Progenitor cell of endocrine pancreas (in vitro differentiated cells): ENCODE results near the gene PPFIBP1. TPM values are rescaled to one million over a fixed set of nuclear protein-coding genes. Genes with fewer than 3 reads are reported as not detected.
"Not testable (repeated sequence)": the region's sequence is repeated elsewhere in the genome, so short reads cannot be mapped to it uniquely, and the experiment has no call there.

Experiments
- DNase-seq: peaks from one replicate; pipeline ENCODE4 v3.0.0; 2021; ENCODE audit warnings: low spot score; ENCODE audit not compliant: unreplicated experiment
- H3K27ac Mint-ChIP-seq: 2 replicates; pipeline ENCODE4 v1.8.0; 2021; ENCODE audit warnings: mild to moderate bottlenecking, moderate library complexity, mixed read lengths
- H3K27me3 Mint-ChIP-seq: 2 replicates; pipeline ENCODE4 v1.8.0; 2021; ENCODE audit warnings: mixed read lengths
- H3K36me3 Mint-ChIP-seq: 2 replicates; pipeline ENCODE4 v1.8.0; 2022; ENCODE audit warnings: mixed read lengths; ENCODE audit not compliant: insufficient read depth
- H3K4me1 Mint-ChIP-seq: 2 replicates; pipeline ENCODE4 v1.8.0; 2021; ENCODE audit warnings: low read depth, mixed read lengths
- H3K4me3 Mint-ChIP-seq: 2 replicates; pipeline ENCODE4 v1.8.0; 2021; ENCODE audit warnings: low read depth, mild to moderate bottlenecking, moderate library complexity, mixed read lengths
- H3K9me3 Mint-ChIP-seq: 2 replicates; pipeline ENCODE4 v1.8.0; 2021; ENCODE audit warnings: low read depth, mixed read lengths
- total RNA-seq: library from RNA; stranded (reverse); gene quantifications from 2 replicates; pipeline ENCODE4 v1.2.1, GENCODE V29; 2021
- TF ChIP-seq, protein P1 (sequence below): fragments of 200-600 bp; sonication (generic); IDR thresholded peaks from one replicate; pipeline ENCODE4 v1.5.0; 2021; ENCODE audit warnings: antibody characterized with exemption, mild to moderate bottlenecking; ENCODE audit not compliant: unreplicated experiment

Gene PPFIBP1
- total RNA-seq, 1 donor from 2014 or later: 85.4 TPM

DNA sequence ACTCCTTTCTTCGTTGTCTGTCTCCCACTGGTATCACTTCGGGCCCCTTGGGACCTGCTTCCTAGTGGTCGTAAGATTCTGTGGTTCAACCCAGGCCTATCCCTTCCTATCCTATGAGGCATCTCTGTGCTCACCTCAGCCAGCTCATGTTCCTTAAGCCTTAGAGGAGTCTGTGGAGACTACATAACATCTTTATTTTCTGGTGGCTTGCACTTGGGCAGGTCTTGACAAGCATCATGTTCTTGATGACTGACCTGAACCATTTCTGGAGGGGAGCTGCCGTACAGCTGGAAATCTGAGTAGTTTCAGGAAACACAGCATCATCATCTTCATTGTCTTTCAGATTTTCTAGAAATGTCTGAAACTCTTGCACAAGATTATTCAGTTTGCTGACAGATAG, 69.3 kb downstream of the PPFIBP1 start:
- no peak overlapping the region for H3K4me3 Mint-ChIP-seq
- H3K27me3 Mint-ChIP-seq: no peaks in the 10 kb centered on the region
- DNase-seq: no peak
- H3K9me3 Mint-ChIP-seq: peaks cover 7% of the 10 kb centered on the region
- H3K27ac Mint-ChIP-seq: no peak overlapping the region
- TF ChIP-seq, protein P1, sequence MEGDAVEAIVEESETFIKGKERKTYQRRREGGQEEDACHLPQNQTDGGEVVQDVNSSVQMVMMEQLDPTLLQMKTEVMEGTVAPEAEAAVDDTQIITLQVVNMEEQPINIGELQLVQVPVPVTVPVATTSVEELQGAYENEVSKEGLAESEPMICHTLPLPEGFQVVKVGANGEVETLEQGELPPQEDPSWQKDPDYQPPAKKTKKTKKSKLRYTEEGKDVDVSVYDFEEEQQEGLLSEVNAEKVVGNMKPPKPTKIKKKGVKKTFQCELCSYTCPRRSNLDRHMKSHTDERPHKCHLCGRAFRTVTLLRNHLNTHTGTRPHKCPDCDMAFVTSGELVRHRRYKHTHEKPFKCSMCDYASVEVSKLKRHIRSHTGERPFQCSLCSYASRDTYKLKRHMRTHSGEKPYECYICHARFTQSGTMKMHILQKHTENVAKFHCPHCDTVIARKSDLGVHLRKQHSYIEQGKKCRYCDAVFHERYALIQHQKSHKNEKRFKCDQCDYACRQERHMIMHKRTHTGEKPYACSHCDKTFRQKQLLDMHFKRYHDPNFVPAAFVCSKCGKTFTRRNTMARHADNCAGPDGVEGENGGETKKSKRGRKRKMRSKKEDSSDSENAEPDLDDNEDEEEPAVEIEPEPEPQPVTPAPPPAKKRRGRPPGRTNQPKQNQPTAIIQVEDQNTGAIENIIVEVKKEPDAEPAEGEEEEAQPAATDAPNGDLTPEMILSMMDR: no peak
- peaks cover 24% of the 10 kb centered on the region for H3K4me1 Mint-ChIP-seq
- peaks cover 22% of the 10 kb centered on the region for H3K36me3 Mint-ChIP-seq

DNA sequence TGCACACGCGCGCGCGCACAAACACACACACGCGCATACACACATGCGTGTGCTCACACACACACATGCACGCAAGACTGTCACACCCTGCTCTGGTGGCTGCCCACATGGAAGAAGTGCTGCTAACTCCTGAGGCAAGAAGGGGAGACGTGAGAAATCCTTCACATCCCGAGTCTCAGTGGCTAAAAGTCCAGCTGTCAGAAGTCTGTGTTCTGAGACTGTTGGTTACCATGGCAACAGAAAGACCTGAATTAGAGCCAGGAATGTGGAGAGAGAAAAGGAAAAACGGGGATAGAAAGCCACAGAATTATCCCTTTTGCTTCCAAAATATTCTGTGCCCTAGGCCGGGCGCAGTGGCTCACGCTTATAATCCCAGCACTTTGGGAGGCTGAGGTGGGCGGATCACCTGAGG, 71.2 kb downstream of the PPFIBP1 start:
- DNase-seq: no peak
- TF ChIP-seq, protein P1: no peak
- Mint-ChIP-seq H3K27ac (no peak overlapping the region), H3K4me1 (peaks cover 14% of the 10 kb centered on the region), H3K9me3 (peaks cover 9% of the 10 kb centered on the region), H3K4me3 (no peak overlapping the region), H3K36me3 (peaks cover 25% of the 10 kb centered on the region), H3K27me3 (no peaks in the 10 kb centered on the region)

DNA sequence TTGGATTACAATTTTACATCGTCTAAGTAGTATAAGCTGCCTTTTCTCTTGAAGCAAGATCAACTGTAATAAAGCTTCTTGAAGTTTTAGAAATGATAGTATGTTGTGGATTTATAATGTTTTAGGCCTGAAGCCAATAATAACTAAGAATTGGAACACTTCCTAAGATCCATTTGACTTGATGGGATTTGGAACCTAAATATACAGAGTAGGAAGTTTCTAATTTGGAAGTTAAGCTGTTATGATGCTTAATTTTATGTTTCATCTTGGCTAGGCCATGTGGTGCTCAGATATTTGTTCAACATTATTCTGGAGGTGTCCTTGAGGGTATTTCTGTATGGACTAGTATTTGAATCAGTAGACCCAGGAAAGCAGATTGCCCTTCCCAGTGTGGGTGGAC, 74.9 kb downstream of the PPFIBP1 start:
- H3K9me3 Mint-ChIP-seq: peaks cover 13% of the 10 kb centered on the region
- not testable (repeated sequence) for H3K4me3 Mint-ChIP-seq, DNase-seq, H3K4me1 Mint-ChIP-seq, H3K27me3 Mint-ChIP-seq, H3K27ac Mint-ChIP-seq
- H3K36me3 Mint-ChIP-seq: peaks cover 16% of the 10 kb centered on the region

DNA sequence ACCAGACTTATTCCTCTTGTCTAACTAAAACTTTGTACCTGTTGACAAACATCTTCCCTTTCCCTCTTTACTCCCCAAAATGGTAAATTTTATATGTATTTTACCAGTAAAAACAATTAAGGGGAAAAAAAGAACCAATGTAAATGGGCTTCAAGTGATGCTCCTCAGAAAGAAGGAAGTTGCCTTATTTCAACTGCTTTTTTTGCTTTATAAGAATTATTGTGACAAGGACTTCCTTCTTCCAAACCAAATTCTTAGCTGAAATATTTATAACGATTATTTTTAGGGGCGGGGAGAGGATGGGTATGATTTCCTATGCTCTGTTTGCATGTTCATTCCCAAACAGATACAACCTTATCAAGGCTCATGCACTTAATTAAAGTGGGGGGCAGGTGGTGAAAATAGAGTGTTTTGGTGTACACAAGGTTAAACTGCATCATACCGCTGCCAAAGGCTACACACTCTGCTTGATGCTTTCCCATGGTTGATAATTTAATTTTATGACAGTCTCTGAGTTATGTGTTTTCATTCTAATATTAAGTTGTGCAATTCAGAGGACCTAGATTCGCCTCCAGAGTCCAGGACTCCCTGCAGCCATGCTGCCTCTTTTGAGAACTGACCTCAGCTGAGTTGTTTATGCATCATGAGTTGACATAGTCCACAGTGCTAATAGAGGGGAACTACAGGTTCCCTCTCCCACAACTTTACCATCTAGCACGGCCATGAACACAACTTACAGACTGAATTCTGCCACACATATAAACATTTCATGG, 77.2 kb downstream of the PPFIBP1 start:
- H3K27ac Mint-ChIP-seq, H3K27me3 Mint-ChIP-seq, H3K4me1 Mint-ChIP-seq, H3K4me3 Mint-ChIP-seq, DNase-seq: not testable (repeated sequence)
- Mint-ChIP-seq H3K9me3 (peaks cover 22% of the 10 kb centered on the region), H3K36me3 (peaks cover 24% of the 10 kb centered on the region)

DNA sequence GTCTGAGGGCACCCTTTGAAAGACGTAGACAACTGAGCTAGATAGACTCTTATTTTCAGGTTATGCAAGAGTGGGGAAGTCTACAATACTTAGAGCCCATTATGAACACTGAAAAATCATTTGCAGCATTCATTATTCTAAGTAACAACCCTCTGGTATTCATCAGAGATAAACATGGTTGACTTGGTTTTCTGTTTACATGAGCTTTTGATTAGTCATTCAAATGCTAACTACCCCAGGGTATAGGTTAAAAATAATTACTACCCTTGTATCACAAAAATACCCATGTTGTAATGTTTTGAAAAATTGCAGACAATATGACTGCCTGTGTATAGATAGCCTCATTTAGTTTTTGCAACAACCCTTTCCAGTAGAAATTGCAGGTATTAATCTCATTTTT, 78.5 kb downstream of the PPFIBP1 start:
- no peaks in the 10 kb centered on the region for H3K27me3 Mint-ChIP-seq
- peaks cover 17% of the 10 kb centered on the region for H3K36me3 Mint-ChIP-seq
- DNase-seq: no peak
- TF ChIP-seq, protein P1: no peak
- H3K4me3 Mint-ChIP-seq: no peak overlapping the region
- peaks cover 15% of the 10 kb centered on the region for H3K4me1 Mint-ChIP-seq
- no peak overlapping the region for H3K27ac Mint-ChIP-seq
- peaks cover 21% of the 10 kb centered on the region for H3K9me3 Mint-ChIP-seq

DNA sequence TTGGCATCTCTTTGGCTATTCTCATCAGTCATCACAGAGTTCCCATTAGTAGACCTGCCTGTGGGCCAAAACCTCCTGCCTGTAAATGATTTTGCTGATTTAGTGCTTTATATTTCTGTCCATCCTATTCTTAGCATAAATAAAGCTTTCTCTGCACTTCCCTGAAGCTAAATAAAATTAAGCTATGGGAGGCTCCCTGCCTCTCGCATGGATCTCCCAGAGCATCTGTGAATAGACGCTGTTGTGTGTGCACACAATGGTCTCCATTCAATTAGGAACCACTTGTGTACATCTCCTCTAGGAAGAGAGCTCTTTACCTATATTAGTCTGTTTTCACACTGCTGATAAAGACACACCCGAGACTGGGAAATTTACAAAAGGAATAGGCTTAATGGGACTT, 80.4 kb downstream of the PPFIBP1 start:
- Mint-ChIP-seq H3K36me3 (peaks cover 13% of the 10 kb centered on the region), H3K4me3 (no peak overlapping the region), H3K9me3 (peaks cover 15% of the 10 kb centered on the region), H3K27me3 (no peaks in the 10 kb centered on the region), H3K27ac (no peak overlapping the region), H3K4me1 (peaks cover 17% of the 10 kb centered on the region)
- TF ChIP-seq, protein P1: no peak
- DNase-seq: no peak
